SK-N-SH (cell line): ENCODE data around the gene DUOX2. TPM values are rescaled to one million over a fixed set of nuclear protein-coding genes. Genes with fewer than 3 reads are reported as not detected.

Source experiments
- CTCF ChIA-PET: fragments of 300-600, 350-600 bp; formaldehyde crosslinking; extraction: SDS; loops from one replicate; lab custom pipeline; 2021; lab: Yijun Ruan, JAX
- POLR2A ChIA-PET: fragments of 350-600 bp; sonication (Branson Sonifier 250); formaldehyde crosslinking; extraction: SDS; loops from one replicate; lab custom pipeline; 2020; ENCODE audit warnings: antibody characterized with exemption, inconsistent platforms; lab: Yijun Ruan, JAX
- DNase-seq: peaks from one replicate; pipeline ENCODE4 v3.0.0; 2012
- H2AFZ ChIP-seq: fragments of 200-600 bp; sonication (generic); 2 replicates; pipeline ENCODE4 v1.8.1; 2016; ENCODE audit warnings: antibody characterized with exemption, mild to moderate bottlenecking, low read depth
- H3F3A ChIP-seq: fragments of 200-600 bp; sonication (generic); replicated peaks from 2 replicates; pipeline ENCODE3; 2016; ENCODE audit warnings: antibody characterized with exemption, mild to moderate bottlenecking; ENCODE audit not compliant: insufficient read depth
- H3K27ac ChIP-seq, 2 experiments: fragments of 200-500 bp in 1 of 2; fragments of 200-600 bp in 1 of 2; sonication (Bioruptor generic) in 1 of 2; sonication (generic), shearing (Covaris generic) in 1 of 2; 2 replicates each; pipeline versions ENCODE4 v1.5.1 to v1.6.1; 2014 to 2016; ENCODE audit warnings: low read depth in 2 of 2, inconsistent platforms in 1 of 2, low read length in 1 of 2, mild to moderate bottlenecking in 1 of 2, mixed read lengths in 1 of 2
- H3K27me3 ChIP-seq: fragments of 200-600 bp; sonication (generic), shearing (Covaris generic); 2 replicates; pipeline ENCODE4 v1.6.1; 2016; ENCODE audit warnings: mixed run types; ENCODE audit not compliant: insufficient read depth
- H3K36me3 ChIP-seq, 2 experiments: fragments of 200-500 bp in 1 of 2; fragments of 200-600 bp in 1 of 2; sonication (Bioruptor generic) in 1 of 2; sonication (generic) in 1 of 2; replicated peaks in 1 of 2; 2 replicates each; pipeline versions ENCODE3 to v1.5.1; 2014 to 2016; ENCODE audit warnings: low read length in 1 of 2, mild to moderate bottlenecking in 1 of 2; ENCODE audit not compliant: insufficient read depth in 2 of 2, control insufficient read depth in 1 of 2
- H3K4me1 ChIP-seq, 2 experiments: fragments of 200-500 bp in 1 of 2; fragments of 200-600 bp in 1 of 2; sonication (Bioruptor generic) in 1 of 2; sonication (generic), shearing (Covaris generic) in 1 of 2; 2 replicates each; pipeline versions ENCODE4 v1.5.1 to v1.6.1; 2014 to 2016; ENCODE audit warnings: low read depth in 1 of 2, low read length in 1 of 2, mixed run types in 1 of 2; ENCODE audit not compliant: insufficient read depth in 2 of 2, control insufficient read depth in 1 of 2
- H3K4me2 ChIP-seq: fragments of 200-600 bp; sonication (generic), shearing (Covaris generic); 2 replicates; pipeline ENCODE4 v1.6.1; 2017; ENCODE audit warnings: mixed run types
- H3K4me3 ChIP-seq, 2 experiments: fragments of 200-500 bp in 1 of 2; fragments of 200-600 bp in 1 of 2; sonication (Bioruptor generic) in 1 of 2; sonication (generic), shearing (Covaris generic) in 1 of 2; 2 replicates each; pipeline versions ENCODE4 v1.5.1 to v1.8.1; 2014 to 2016; ENCODE audit warnings: low read depth in 2 of 2, inconsistent platforms in 1 of 2, low read length in 1 of 2, mild to moderate bottlenecking in 1 of 2, mixed read lengths in 1 of 2, moderate library complexity in 1 of 2
- H3K79me2 ChIP-seq: fragments of 200-600 bp; sonication (generic); 2 replicates; pipeline ENCODE4 v1.8.1; 2017; ENCODE audit warnings: mild to moderate bottlenecking; ENCODE audit not compliant: insufficient read depth
- H3K9ac ChIP-seq: fragments of 200-600 bp; sonication (generic); 2 replicates; pipeline ENCODE4 v1.6.1; 2017; ENCODE audit warnings: mixed run types
- H3K9me2 ChIP-seq: fragments of 200-600 bp; sonication (generic); 2 replicates; pipeline ENCODE4 v1.6.1; 2017; ENCODE audit warnings: mixed run types
- H3K9me3 ChIP-seq: fragments of 200-600 bp; sonication (generic); 2 replicates; pipeline ENCODE4 v1.6.1; 2017; ENCODE audit warnings: mixed run types, mild to moderate bottlenecking, moderate library complexity
- H4K20me1 ChIP-seq: fragments of 200-600 bp; sonication (generic); 2 replicates; pipeline ENCODE4 v1.6.1; 2017; ENCODE audit warnings: mild to moderate bottlenecking, mixed run types; ENCODE audit not compliant: insufficient read depth
- CTCF ChIP-seq: fragments of 200-600 bp; sonication (generic); IDR thresholded peaks from 2 replicates; pipeline ENCODE4 v1.6.1; 2017; ENCODE audit warnings: antibody characterized with exemption, mild to moderate bottlenecking, moderate library complexity
- GABPA ChIP-seq: IDR thresholded peaks from 2 replicates; pipeline ENCODE4 v1.4.0; 2012; ENCODE audit warnings: low read depth, mild to moderate bottlenecking
- GATA2 ChIP-seq: sonication (generic); formaldehyde crosslinking; IDR thresholded peaks from 2 replicates; pipeline ENCODE4 v1.5.0; 2020; ENCODE audit warnings: mild to moderate bottlenecking, missing genetic modification reagents
- IRF3 ChIP-seq: fragments of 150-350 bp; IDR thresholded peaks from 2 replicates; pipeline ENCODE4 v1.6.1; 2016; ENCODE audit warnings: mild to moderate bottlenecking, low read depth, low read length
- JUND ChIP-seq: IDR thresholded peaks from 2 replicates; pipeline ENCODE4 v1.4.0; 2012
- MAX ChIP-seq: IDR thresholded peaks from 2 replicates; pipeline ENCODE4 v1.4.0; 2012; ENCODE audit warnings: low read depth
- NFIC ChIP-seq: IDR thresholded peaks from 2 replicates; pipeline ENCODE4 v1.4.0; 2012; ENCODE audit warnings: borderline replicate concordance
- PBX3 ChIP-seq: IDR thresholded peaks from 2 replicates; pipeline ENCODE4; 2012
- RXRA ChIP-seq: IDR thresholded peaks from 2 replicates; pipeline ENCODE4 v1.4.0; 2012; ENCODE audit warnings: low read depth, mild to moderate bottlenecking, borderline replicate concordance
- TCF12 ChIP-seq: IDR thresholded peaks from 2 replicates; pipeline ENCODE4 v1.4.0; 2012
- TEAD4 ChIP-seq: IDR thresholded peaks from 2 replicates; pipeline ENCODE4 v1.4.0; 2012; ENCODE audit warnings: mild to moderate bottlenecking, borderline replicate concordance; ENCODE audit not compliant: insufficient read depth
- USF2 ChIP-seq: fragments of 150-350 bp; IDR thresholded peaks from 2 replicates; pipeline ENCODE4 v1.6.1; 2017; ENCODE audit warnings: antibody characterized with exemption, low read length, low read depth, borderline replicate concordance
- WGBS: methylation state at CpG from one replicate; pipeline ENCODE4 v1.1.6; 2017; ENCODE audit warnings: low lambda C conversion rate; 5-methylcytosine and 5-hydroxymethylcytosine counted together
- polyA plus RNA-seq, 3 experiments: library from polyadenylated mRNA; depleted of rRNA; stranded (reverse); fragments of >200 nt; gene quantifications; 2 replicates each; pipeline ENCODE4 v1.2.3, GENCODE V29; 2012
- TF ChIP-seq, protein P1 (sequence below): IDR thresholded peaks from 2 replicates; pipeline ENCODE4 v1.4.0; 2012; ENCODE audit warnings: low read depth, borderline replicate concordance

Gene DUOX2
- polyA plus RNA-seq, 1 of the 3 experiments (the other 2 are of a cell fraction) = not detected

DNA sequence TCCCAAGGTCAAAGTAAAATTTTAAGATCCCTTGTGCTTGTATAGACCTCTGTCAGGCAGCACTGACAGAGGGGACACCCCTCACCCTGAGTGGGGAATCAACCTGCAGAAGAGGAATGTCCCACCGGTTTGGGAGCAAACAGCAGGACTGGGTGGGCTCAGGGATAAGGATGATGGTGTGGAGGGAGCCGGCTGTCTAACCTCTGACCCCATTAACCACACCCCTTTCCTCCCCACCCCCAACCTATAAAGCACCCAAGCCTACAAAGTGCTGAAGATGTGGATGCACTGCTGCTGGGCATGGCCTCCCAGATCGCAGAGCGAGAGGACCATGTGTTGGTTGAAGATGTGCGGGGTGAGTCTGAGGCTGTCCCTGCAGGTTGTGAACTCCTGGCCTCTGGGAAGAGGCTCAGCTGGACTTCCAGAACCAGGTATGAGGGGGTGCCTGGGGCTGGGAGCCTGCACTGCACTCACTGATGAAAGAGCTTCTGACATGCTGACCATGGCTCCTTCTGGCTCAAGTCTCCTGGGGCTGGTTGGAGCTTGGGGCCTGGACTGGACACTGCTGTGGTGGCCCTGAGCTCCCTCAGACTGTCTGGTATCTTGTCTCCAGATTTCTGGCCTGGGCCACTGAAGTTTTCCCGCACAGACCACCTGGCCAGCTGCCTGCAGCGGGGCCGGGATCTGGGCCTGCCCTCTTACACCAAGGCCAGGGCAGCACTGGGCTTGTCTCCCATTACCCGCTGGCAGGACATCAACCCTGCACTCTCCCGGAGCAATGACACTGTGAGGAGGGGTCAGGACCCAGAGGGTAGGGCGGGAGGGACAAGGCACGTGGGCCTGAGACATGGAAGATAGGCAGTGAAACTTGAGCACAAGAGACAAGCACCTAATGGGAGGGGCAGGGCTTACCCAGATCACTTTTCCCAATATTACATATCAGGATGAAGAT, 25.1 kb upstream of the DUOX2 start:
- H3F3A ChIP-seq = no peaks in the 10 kb centered on the region
- 78% methylated on average over 8 of the region's 12 CpGs for WGBS
- ChIA-PET POLR2A (interaction anchor here (1.1 to 1.6 kb wide), 2 partner anchors 10 to 263 kb away, joined by 3 to 6 read pairs; a partner anchor contains a TSS), CTCF (interaction anchor here (0.7 to 2.1 kb wide), 3 partner anchors 21 to 62 kb away, joined by 3 to 8 read pairs (median 6); no protein-coding TSS in a partner anchor)
- peaks cover 0 to 9% of the 10 kb centered on the region in 2 experiments; a peak in 1 of 4 replicates for H3K4me1 ChIP-seq
- no peak overlapping the region for H3K4me2 ChIP-seq
- no peaks in the 10 kb centered on the region for H4K20me1 ChIP-seq
- H3K9ac ChIP-seq = no peak overlapping the region
- DNase-seq = no peak
- H3K9me3 ChIP-seq = no peaks in the 10 kb centered on the region
- no peaks in the 10 kb centered on the region for H3K36me3 ChIP-seq
- no peaks in the 10 kb centered on the region for H3K9me2 ChIP-seq
- no peak overlapping the region for H2AFZ ChIP-seq
- H3K27ac ChIP-seq = no peak overlapping the region; a peak in 1 of 4 replicates
- no peaks in the 10 kb centered on the region for H3K27me3 ChIP-seq
- TF ChIP-seq TEAD4 (no peak), IRF3 (no peak), MAX (no peak), TCF12 (no peak), PBX3 (no peak), GATA2 (CRISPR knock-in tag) (no peak), GABPA (no peak)
- TF ChIP-seq, protein P1, sequence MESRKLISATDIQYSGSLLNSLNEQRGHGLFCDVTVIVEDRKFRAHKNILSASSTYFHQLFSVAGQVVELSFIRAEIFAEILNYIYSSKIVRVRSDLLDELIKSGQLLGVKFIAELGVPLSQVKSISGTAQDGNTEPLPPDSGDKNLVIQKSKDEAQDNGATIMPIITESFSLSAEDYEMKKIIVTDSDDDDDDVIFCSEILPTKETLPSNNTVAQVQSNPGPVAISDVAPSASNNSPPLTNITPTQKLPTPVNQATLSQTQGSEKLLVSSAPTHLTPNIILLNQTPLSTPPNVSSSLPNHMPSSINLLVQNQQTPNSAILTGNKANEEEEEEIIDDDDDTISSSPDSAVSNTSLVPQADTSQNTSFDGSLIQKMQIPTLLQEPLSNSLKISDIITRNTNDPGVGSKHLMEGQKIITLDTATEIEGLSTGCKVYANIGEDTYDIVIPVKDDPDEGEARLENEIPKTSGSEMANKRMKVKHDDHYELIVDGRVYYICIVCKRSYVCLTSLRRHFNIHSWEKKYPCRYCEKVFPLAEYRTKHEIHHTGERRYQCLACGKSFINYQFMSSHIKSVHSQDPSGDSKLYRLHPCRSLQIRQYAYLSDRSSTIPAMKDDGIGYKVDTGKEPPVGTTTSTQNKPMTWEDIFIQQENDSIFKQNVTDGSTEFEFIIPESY = no peak
- TF ChIP-seq, all 33 proteins: peak for 0
- Histone ChIP-seq H3K79me2 (no peaks in the 10 kb centered on the region), H3K4me3 (no peak overlapping the region)

GRCh38 chr15:45137703-45138102, 23.7 kb upstream of the DUOX2 start:
- H3K36me3 ChIP-seq = no peaks in the 10 kb centered on the region
- no peaks in the 10 kb centered on the region for H3K79me2 ChIP-seq
- no peaks in the 10 kb centered on the region for H3K27me3 ChIP-seq
- H3K4me2 ChIP-seq = no peak overlapping the region
- WGBS = 55% methylated on average over 5 of the region's 8 CpGs
- H3F3A ChIP-seq = no peaks in the 10 kb centered on the region
- H4K20me1 ChIP-seq = no peaks in the 10 kb centered on the region
- H3K4me3 ChIP-seq = no peak overlapping the region
- H3K9ac ChIP-seq = no peak overlapping the region
- H3K9me3 ChIP-seq = no peaks in the 10 kb centered on the region
- CTCF ChIA-PET = interaction anchor here (0.8 to 2.1 kb wide), 2 partner anchors 10 to 19 kb away, joined by 3 to 6 read pairs; no protein-coding TSS in a partner anchor
- no peak for DNase-seq
- H3K27ac ChIP-seq = no peak overlapping the region
- peaks cover 0 to 19% of the 10 kb centered on the region in 2 experiments; a peak in 1 of 4 replicates for H3K4me1 ChIP-seq
- H3K9me2 ChIP-seq = no peaks in the 10 kb centered on the region
- H2AFZ ChIP-seq = no peak overlapping the region
- POLR2A ChIA-PET = no interaction called here
- TF ChIP-seq RXRA (no peak), GATA2 (CRISPR knock-in tag) (no peak), JUND (no peak), USF2 (no peak), NFIC (no peak), CTCF (no peak), TEAD4 (no peak), GABPA (no peak)
